HG02981 (cell line): Measurements from ENCODE around the gene TMEM139.
A peak's percentile ranks its signal among the peaks of the same experiment; 100 is the strongest.
"Not testable (repeated sequence)": the region's sequence is repeated elsewhere in the genome, so short reads cannot be mapped to it uniquely, and the experiment has no call there.

Experiments
- ATAC-seq: cut with Tn5 transposase; IDR thresholded peaks from one replicate; pipeline ENCODE4 v1.9.1; 2021; ENCODE audit warnings: mild to moderate bottlenecking, moderate library complexity; ENCODE audit not compliant: unreplicated experiment

Gene TMEM139

DNA sequence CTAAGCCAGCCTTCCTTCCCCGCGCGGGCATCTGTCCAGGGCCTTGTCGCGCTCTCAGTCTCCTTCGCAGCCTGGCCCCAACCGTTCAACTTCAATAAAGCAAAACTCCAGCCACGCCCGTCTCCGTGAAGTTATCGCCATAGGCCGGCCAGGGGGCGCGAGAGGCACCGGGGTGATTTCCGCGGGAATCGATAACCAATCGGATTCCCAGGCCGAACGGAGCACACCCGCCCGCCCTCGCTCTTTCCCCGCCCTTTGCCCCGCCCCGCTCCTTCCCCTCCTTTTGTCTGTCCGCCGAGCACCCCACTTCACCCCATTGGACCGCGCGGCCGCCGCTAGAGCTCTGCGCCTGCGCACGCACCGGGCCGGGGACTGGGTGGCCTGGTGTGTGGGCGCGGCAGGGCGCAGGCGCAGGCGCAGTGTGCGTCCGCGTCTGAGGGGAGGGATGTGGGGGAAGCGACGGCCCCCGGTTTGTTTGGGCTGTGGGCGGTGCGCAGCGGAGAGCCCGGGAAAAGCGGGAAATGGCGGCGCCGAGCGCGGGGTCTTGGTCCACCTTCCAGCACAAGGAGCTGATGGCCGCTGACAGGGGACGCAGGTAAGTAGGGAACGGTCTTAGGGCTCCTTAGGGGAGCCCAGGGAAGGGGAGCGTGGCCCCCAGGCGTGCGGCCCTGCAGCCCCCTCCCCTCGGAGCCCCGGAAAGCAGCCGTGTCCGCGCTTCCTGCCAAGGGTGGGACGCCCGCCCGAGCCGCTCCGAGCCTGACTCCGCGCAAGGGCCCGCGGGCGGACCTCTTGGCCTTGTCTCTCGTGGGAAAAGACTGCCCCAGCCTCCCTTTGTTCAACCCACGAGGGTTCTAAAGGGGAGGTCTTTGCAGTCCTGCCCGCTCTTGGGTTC lies 3.4 kb downstream of the TMEM139 start, which contains the start of gene CASP2:
Gene CASP2, plus strand, starts transcription at position 417 of the 892 bp plus-strand sequence. Its CDS starts 105 bp downstream, at position 522.
- ATAC-seq, result peak; percentile 90

DNA sequence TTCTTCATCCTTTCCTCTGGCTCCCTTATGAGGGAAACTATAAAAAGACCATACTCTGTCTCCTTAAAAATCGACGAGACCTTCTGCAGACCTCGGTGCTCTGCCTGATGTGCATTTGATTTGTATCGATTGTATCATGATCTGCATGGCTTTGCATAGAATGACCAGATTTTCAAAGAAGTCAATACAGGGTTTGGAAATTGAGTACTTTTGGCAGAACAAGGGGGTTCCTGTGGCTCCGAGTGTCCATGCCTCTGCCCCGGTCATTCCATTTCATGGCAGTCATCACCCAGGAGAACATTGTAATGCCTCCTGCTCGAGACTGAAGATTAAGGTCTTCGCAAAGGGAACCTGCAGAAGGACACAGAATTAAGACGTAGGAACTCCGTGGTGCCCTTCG lies 4.1 kb downstream of the TMEM139 start:
- ATAC-seq, result no peak

DNA sequence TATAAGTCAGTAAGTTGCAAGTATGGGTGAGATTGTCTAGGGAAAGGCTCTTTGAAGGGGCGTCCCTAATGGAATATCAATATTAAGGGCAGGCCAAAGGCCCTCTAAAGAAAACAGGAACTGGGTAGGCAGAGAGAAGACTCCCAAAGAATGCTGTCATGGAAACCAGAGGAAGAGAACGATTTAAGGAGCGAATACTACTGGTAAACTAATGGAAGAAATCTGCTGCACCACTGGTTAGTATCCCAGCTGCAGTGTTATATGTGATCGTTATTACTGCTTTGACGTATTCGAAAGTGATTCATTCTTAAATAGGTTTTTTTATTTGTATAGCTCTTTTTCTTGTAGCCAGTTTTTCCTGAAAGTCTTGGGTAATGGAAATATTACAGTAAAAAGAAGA lies 4.7 kb downstream of the TMEM139 start:
- no peak for ATAC-seq

DNA sequence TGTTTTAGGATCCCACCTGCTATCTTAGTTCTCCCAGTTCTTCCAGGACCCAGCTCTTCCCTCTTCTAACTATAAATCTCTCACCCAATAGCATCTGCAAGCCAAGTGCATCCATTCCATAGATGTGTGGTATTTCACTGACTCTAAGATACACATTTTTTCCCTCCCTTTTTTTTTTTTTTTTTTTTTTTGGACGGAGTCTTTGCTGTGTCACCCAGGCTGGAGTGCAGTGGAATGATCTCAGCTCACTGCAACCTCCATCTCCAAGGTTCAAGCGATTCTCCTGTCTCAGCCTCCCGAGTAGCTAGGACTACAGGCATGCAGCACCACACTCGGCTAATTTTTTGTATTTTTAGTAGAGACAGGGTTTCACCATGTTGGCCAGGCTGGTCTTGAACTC lies 5.1 kb downstream of the TMEM139 start:
- ATAC-seq, result not testable (repeated sequence)

DNA sequence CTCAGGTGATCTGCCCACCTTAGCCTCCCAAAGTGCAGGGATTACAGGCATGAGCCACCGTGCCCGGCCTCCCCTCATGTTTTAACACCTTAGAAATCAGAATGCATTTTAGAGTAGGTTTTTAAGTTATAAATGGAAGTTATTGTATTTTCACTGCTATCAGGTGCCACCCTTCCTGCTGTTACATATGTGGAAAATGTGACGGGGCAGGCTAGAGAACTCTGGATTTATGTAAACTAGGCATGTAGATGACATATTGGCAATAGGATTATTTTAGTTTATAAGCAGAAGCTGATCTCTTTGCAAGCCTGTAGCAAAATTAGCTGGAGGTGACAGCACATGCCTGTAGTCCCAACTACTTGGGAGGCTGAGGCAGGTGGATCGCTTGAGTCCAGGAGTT lies 5.5 kb downstream of the TMEM139 start:
- ATAC-seq, result no peak

DNA sequence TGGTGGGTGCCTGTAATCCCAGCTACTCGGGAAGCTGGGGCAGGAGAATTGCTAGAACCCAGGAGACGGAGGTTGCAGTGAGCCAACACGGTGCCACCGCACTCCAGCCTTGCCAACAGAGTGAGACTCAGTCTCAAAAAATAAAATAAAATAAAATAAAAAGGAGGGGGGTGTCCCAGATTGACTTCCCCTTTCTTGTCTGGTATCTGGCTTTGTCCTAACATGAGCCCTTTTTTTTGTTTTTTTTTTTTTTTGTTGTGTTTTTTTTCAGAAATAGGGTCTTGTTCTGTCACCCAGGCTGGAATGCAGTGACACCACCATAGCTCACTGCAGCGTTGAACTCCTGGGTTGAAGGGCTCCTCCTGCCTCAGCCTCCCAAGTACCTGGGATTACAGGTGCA lies 8.1 kb downstream of the TMEM139 start:
- ATAC-seq, result no peak

DNA sequence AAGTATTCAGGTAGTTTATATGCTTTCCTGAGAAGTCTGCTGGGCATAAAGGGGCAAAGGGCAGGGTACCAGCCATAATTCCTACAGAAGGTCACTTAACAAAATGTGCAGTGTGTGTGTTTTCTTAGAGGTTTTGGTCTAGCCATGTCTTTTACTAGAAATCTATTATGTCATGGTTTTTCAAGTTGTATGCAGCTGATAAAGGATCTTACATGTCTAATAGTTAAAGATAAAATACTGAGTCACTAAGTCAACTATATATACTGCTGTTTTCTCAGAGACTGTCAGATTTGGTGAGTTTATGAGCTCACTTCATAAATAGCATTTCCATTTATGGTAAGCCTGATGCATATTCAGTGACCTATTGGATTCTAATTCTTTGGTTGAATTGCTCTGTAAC lies 11.1 kb downstream of the TMEM139 start:
- no peak for ATAC-seq

DNA sequence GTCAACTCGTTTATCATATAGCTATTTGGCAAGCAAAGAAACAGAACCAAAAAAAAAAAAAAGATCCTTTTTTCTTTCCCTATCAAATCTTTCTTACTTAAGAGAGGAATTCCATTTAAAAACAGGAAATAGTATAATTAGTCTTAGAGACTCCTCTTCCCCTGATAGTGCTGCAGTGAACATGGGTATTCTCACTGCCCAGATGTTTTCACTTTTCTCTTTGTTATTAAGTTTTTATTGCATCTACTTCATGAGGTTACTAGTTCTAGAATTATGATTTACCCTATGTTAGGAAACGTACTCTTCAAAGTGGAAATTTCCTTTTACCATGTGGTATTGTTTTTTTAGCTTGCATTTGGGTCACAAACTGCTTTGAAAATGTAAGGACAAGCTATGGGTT lies 11.9 kb downstream of the TMEM139 start:
- ATAC-seq, result no peak

DNA sequence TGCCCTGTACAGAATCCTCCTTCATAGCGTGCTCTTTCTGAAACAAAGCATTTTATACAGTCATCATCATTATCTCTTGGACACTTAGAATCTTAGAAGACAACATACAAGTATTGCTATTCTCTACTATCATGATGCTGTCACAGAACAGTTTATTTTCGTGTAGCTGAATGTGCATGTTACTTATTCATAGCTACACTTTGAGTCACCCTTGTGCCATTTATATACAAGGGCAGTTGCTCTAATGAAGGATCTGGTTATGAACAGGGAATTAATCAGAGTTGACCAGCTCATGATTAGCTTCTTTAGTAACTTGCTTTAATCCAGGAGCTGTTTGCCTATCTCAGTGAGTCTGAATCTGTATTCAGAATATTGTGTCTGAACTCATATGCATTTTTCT lies 14.6 kb downstream of the TMEM139 start:
- ATAC-seq, result no peak

DNA sequence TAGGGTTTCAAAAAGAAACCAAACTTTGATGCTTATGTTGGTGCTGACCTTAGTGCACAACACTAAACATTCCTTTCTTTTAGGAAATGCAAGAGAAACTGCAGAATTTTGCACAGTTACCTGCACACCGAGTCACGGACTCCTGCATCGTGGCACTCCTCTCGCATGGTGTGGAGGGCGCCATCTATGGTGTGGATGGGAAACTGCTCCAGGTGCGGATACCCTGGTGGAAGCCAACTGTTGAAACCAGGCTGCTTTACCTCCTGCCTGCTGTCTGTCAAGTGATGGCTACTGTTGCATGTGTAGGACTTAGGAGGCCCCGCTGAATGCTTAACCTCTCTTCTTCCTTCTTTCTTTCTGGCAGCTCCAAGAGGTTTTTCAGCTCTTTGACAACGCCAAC lies 15.1 kb downstream of the TMEM139 start:
- no peak for ATAC-seq

DNA sequence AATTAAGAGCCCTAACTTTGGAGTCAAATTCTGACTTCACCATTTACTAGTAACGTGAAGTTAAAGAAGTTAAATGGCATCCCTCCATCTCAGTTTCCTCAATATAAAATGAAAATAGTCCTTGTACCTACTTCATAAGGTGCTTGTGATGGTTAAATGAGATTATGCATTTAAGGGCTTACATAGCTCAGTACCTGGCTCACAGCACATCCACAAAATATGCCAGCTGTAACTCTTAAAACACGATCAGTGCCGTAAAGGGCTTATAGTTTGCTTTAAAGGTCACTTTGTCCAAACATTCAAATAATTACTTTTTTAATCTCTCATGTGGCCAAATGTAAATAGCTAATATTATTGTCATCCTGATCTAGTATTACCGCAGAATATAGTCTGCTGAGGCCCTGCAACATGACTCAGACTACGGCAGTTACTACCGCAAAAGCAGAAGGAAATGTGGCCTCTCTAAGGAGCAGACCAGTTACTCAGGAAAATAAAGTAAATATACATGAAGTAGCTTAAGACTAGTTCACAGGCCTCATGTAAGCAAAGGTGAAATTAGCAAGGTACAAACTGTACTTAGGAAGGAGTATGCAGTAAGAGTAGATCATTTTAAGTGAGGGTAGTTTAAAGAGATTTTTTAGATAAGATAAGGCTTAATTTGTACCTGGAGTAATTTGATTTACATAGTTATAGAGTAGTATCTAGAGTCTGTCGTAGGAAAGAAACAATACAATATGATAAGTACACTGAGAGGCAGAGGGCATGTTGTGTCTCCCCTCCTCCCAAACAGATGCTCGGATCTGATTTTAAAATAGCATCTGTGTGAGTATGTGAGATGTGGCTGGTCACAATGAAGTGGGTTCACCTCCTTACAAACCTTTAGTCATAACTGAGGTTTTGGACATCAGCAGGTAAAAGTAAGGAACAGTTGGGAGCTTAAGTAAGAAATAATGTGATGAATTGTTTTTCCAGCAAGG lies 16.5 kb downstream of the TMEM139 start:
- no peak for ATAC-seq

DNA sequence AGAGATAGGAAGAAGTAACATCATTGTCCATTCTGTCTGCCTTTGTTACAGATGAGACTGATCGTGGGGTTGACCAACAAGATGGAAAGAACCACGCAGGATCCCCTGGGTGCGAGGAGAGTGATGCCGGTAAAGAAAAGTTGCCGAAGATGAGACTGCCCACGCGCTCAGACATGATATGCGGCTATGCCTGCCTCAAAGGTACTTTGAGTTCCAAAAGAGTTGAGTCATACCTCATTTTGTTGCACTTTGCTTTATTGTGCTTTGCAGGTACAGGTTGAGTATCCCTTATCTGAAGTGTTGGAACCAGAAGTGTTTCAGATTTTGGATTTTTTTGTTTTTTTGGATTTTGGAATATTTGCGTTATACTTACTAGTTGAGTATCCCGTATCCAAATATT lies 19.0 kb downstream of the TMEM139 start:
- no peak for ATAC-seq

DNA sequence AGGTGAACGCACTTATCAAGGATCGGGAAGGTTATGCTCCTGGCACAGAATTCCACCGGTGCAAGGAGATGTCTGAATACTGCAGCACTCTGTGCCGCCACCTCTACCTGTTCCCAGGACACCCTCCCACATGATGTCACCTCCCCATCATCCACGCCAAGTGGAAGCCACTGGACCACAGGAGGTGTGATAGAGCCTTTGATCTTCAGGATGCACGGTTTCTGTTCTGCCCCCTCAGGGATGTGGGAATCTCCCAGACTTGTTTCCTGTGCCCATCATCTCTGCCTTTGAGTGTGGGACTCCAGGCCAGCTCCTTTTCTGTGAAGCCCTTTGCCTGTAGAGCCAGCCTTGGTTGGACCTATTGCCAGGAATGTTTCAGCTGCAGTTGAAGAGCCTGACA lies 20.2 kb downstream of the TMEM139 start:
- no peak for ATAC-seq

DNA sequence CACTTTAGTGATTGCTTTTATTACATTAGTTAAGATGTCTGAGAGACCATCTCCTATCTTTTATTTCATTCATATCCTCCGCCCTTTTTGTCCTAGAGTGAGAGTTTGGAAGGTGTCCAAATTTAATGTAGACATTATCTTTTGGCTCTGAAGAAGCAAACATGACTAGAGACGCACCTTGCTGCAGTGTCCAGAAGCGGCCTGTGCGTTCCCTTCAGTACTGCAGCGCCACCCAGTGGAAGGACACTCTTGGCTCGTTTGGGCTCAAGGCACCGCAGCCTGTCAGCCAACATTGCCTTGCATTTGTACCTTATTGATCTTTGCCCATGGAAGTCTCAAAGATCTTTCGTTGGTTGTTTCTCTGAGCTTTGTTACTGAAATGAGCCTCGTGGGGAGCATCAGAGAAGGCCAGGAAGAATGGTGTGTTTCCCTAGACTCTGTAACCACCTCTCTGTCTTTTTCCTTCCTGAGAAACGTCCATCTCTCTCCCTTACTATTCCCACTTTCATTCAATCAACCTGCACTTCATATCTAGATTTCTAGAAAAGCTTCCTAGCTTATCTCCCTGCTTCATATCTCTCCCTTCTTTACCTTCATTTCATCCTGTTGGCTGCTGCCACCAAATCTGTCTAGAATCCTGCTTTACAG lies 20.8 kb downstream of the TMEM139 start:
- ATAC-seq, result no peak

DNA sequence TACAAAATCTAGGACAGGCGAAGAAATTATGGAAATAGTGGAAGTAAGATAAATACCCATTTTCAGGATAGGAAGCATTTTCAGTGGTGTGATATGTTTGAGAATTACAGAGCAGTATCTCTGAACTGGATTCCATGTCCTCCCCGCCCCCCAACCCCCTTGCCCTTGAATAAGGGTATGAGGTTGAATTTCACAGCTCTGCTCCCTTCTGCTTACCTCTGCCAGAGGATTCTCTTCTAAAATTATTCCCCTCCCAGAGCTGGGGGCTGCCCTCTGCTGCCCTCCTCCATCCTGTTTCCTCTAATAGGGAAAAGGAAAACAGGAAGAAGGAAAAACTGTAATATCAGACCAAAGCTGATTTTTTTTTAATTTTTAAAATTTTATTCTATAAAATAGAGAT lies 23.9 kb downstream of the TMEM139 start:
- no peak for ATAC-seq

DNA sequence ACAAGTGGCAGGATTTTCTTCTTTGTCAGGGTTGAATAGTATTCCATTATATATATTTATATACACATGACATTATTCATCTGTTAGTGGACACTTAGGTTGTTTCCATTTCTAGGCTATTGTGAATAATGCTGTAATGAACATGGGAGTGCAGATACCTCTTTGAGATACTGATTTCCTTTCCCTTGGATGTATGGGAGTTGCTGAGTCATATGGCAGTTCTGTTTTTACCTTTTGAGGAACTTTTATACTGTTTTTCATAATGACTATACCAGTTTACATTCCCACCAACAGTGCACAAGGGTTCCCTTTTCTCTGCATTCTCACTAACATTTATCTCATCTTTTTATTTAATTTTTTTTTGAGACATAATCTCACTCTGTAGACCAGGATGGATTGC lies 29.4 kb downstream of the TMEM139 start:
- ATAC-seq, result no peak

DNA sequence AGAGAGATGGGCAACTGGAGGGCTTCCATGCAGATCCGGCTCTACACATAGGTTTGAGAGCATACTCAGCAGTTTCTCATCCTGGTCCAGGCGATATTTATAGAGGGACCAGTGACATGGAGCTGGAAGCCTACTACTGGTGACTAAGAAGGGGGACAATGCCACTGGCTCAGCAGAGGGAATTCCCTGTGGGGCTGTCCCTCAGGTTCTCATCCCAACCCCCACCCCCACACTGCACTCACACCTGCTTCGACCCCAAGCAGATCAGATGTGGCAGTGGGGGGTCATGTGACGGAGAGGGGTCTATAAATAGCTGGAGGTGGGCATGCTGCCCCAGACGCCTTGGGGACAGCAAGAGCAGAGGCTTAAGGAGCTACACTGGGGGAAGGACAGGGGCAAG lies 31.0 kb downstream of the TMEM139 start, which contains the start of gene CLCN1:
Gene CLCN1, plus strand, starts transcription at position 336 of the 400 bp plus-strand sequence. CDS start 102 bp downstream, outside the sequence.
- no peak for ATAC-seq

DNA sequence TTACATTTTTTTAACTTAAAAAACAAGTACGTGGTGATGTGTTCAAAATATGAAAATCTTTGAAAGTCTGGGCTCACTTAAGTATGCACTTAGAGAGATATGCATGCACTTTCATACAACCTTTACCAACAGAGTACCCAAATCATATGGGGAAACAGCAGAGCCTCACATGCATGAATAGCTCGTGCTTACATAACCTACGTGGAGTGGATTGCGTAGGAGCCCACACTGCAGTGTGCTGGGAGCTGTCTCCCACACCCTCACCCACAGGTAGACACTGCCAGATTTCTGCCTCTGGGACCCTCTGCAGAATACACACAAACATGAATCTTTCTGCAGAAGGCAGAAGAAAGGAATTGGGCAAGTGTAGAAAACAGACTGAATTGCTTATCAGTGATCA lies 31.7 kb downstream of the TMEM139 start:
- ATAC-seq, result no peak

DNA sequence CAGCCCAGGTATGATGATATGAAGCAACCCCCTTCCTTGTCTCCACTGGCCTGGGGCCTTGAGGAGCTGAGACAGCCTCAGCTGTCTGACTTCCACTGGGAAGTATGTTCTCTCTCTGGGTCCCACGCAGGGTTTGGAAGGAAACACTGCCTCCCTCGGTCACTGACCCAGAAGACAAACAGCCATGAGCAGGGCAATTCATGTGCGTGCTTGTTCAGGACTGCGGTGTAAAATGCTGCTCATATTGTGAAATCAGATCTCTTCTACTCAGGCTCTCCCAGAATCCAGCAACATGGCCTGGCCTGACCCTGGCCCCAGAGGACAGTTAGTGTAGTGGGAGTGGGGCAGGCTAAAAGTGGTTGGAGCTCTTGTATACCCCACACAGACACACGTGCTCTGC lies 33.9 kb downstream of the TMEM139 start:
- ATAC-seq, result no peak

DNA sequence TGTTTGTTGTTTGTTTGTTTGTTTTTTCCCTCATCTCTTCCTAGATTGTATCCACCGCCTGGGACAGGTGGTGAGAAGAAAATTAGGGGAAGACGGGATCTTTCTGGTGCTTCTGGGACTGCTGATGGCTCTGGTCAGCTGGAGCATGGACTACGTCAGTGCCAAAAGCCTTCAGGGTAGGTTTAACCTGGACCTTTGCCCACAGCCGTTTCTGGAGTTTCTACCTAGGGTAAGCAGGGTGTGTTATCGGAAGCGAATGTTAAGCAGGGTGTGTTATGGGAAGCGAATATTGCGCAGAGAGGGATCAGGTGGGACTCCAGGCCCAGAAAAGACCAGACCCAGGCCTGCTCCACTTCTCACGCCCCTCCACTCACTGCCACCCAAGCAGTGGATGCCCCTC lies 35.9 kb downstream of the TMEM139 start:
- no peak for ATAC-seq

DNA sequence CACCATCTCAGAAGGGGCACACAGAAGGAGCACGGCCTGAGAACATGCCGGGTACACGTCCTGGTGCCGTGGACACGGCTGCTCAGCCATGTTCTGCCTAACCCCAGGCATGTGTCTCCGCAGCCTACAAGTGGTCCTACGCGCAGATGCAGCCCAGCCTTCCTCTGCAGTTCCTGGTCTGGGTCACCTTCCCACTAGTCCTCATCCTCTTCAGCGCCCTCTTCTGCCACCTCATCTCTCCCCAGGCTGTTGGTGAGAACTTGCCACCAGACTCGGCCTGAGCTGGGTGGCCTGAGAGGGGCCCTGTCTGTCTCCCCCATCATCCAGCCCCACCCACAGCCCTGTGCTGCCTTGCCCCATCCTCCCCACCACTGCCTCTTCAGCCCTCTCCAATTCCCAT lies 36.5 kb downstream of the TMEM139 start:
- ATAC-seq, result no peak
